Lower lobe of right lung (tissue), 2 donors: ENCODE results near the gene PPP1R11. TPM values are rescaled to one million over a fixed set of nuclear protein-coding genes. Genes with fewer than 3 reads are reported as not detected.

Source experiments
- ATAC-seq, 2 donors: fragments of 200-7000 bp; cut with Tn5 transposase; one replicate each; pipeline ENCODE4 v1.9.1; 2020 to 2022; ENCODE audit warnings: mild to moderate bottlenecking in 2 of 2, moderate library complexity in 2 of 2
- DNase-seq: peaks from one replicate; pipeline ENCODE4 v3.0.0-alpha.2; 2020
- H3K27ac ChIP-seq: fragments of 200-600 bp; one replicate; pipeline ENCODE4 v1.8.0; 2022
- H3K27me3 ChIP-seq: fragments of 200-600 bp; one replicate; pipeline ENCODE4 v1.8.0; 2022; ENCODE audit warnings: low read depth
- H3K36me3 ChIP-seq: fragments of 200-600 bp; one replicate; pipeline ENCODE4 v1.8.0; 2022; ENCODE audit warnings: mild to moderate bottlenecking
- H3K4me1 ChIP-seq: fragments of 200-600 bp; one replicate; pipeline ENCODE4 v1.8.0; 2022
- H3K4me3 ChIP-seq: fragments of 200-600 bp; one replicate; pipeline ENCODE4 v1.8.0; 2022; ENCODE audit warnings: mild to moderate bottlenecking
- H3K9me3 ChIP-seq: fragments of 200-600 bp; one replicate; pipeline ENCODE4 v1.8.0; 2022
- CTCF ChIP-seq: fragments of 200-600 bp; IDR thresholded peaks from one replicate; pipeline ENCODE4 v1.8.0; 2022; ENCODE audit warnings: antibody characterized with exemption, mild to moderate bottlenecking
- intact Hi-C: fragments of 100-400 bp; cut with DNase I; formaldehyde crosslinking; loops from one replicate; pipeline ENCODE4 v1.11.0; 2022
- total RNA-seq: library from RNA; stranded (reverse); fragmentation: NEBNext Ultra II Directional; extraction: Animal tissue kit (Norgen Biotek cat#: 25700); gene quantifications from one replicate; pipeline ENCODE4 v1.2.1, GENCODE V29; 2021
- donor health status: DM: no; HTN: yes; CAD: no; lungs with severe emphysema.

The PPP1R11 gene
- total RNA-seq, 1 donor from 2014 or later, result 65.7 TPM

DNA sequence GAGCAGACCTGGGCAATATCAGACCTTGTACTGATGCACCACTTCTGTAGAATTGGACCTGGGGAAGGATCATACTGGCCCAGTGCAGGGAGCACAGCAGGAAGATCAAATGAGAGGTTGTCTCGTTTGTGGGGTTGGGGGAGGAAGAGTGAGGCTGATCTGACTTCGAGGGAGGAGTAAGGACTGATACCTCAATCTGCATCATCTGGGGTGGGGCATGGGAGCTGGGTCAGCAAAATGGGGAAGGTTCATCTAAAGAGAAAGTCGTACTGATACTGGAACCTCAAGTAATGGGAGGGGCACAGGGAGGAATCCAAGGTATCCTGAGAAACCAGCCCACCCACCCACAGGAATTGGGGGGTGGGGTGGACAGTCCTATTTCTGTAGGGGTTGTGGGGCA is 4.9 kb downstream of the PPP1R11 start:
- Histone ChIP-seq H3K36me3 (peaks cover 24% of the 10 kb centered on the region), H3K27ac (no peak overlapping the region), H3K4me1 (peaks cover 40% of the 10 kb centered on the region), H3K4me3 (no peak overlapping the region), H3K9me3 (no peaks in the 10 kb centered on the region), H3K27me3 (peaks cover 42% of the 10 kb centered on the region)
- DNase-seq, result no peak
- no peak for TF ChIP-seq CTCF
- intact Hi-C loops, result no loop called here
- no peak for ATAC-seq

DNA sequence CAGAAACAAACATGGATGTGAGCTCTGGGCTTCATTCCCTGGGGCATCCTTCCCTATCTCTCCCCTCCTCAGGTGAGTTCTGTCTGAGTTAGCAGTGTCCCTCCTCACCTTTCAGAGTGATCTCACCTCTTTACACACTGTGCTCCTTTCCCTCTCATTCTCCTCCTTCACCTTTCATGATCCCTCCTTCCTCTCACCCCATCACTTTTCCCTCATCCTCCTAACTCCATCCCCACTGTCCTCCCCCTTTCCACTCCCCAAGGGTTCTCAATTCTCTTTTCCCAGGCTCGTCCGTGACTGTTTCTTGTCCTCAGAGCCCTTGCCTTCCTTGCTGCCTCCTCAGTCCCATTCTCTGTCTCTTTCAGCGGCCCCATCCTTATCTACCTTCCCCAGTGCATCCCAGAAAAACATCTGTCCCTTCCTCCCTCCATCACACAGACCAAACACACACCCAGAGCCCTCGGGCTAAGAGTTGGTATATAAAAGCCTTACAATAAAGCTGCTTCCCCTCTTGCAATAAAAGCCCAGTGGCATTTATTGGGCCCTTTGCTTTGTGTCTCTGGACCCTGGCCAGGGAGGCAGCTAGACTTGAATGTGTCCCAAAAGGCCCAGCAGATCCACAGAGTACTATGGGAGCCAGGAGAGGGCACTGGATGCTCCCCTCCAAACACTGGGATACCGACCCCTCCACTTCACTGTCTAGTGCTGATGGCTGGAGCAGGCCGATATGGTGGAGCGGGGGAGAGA is 6.7 kb downstream of the PPP1R11 start:
- DNase-seq (no peak), ATAC-seq (no peak)
- no peaks in the 10 kb centered on the region for H3K9me3 ChIP-seq
- peak overlapping the region; percentile 60 for H3K4me3 ChIP-seq
- H3K27ac ChIP-seq, result no peak overlapping the region
- H3K27me3 ChIP-seq, result peaks cover 46% of the 10 kb centered on the region
- no peak for TF ChIP-seq CTCF
- H3K36me3 ChIP-seq, result peaks cover 20% of the 10 kb centered on the region
- intact Hi-C loops, result no loop called here
- peaks cover 27% of the 10 kb centered on the region for H3K4me1 ChIP-seq

- no peak for TF ChIP-seq CTCF
- intact Hi-C loops, result no loop called here
- peaks cover 26% of the 10 kb centered on the region for H3K4me1 ChIP-seq
- peaks cover 46% of the 10 kb centered on the region for H3K27me3 ChIP-seq
- peaks cover 12% of the 10 kb centered on the region for H3K36me3 ChIP-seq
- H3K4me3 ChIP-seq, result peak overlapping the region; percentile 60
- H3K27ac ChIP-seq, result no peak overlapping the region
- no peaks in the 10 kb centered on the region for H3K9me3 ChIP-seq
- DNase-seq (peak; percentile 45), ATAC-seq (peak; percentile 1 to 17)
Observed at GRCh38 chr6:30074331-30075093, 7.5 kb downstream of the PPP1R11 start.

GRCh38 chr6:30075094-30075789 is 8.2 kb downstream of the PPP1R11 start, which contains the start of gene RNF39:
Gene RNF39 (minus strand): TSS chr6:30075769. CDS start chr6:30075585, 184 bp downstream.
- Histone ChIP-seq H3K9me3 (no peaks in the 10 kb centered on the region), H3K4me3 (peak within 1 kb of the TSS; percentile 60), H3K4me1 (peaks cover 26% of the 10 kb centered on the region), H3K36me3 (peaks cover 4% of the 10 kb centered on the region), H3K27me3 (peaks cover 46% of the 10 kb centered on the region), H3K27ac (peak within 1 kb of the TSS; percentile 69)
- DNase-seq (peak; percentile 48), ATAC-seq (peak; percentile 17 to 47)
- intact Hi-C loops, result no loop called here
- no peak for TF ChIP-seq CTCF
